Stimulated activated CD4-positive, alpha-beta T cell treated with anti-CD3 and anti-CD28 coated beads, TNF-alpha, amount 100 ng/mL, for 1 hour (primary cell): ENCODE results near the gene DSCAM.
"Not testable (repeated sequence)": the region's sequence is repeated elsewhere in the genome, so short reads cannot be mapped to it uniquely, and the experiment has no call there.

Experiments used
- DNase-seq, 3 donors: peaks; one replicate each; pipeline ENCODE4 v3.0.0-alpha.2; 2020; ENCODE audit warnings: low read depth in 3 of 3, low spot score in 1 of 3

Gene DSCAM

GRCh38 chr21:40194185-40194980, 652.6 kb downstream of the DSCAM start:
- no peak for DNase-seq

GRCh38 chr21:40191616-40192015, 655.3 kb downstream of the DSCAM start:
- no peak for DNase-seq

GRCh38 chr21:40191196-40191595, 655.8 kb downstream of the DSCAM start:
- no peak for DNase-seq

- DNase-seq = no peak
Observed at GRCh38 chr21:40187946-40188654, 658.9 kb downstream of the DSCAM start.

GRCh38 chr21:40187244-40187643, 659.7 kb downstream of the DSCAM start:
- no peak for DNase-seq

- DNase-seq = no peak
Observed at GRCh38 chr21:40186045-40186444, 660.9 kb downstream of the DSCAM start.

- no peak for DNase-seq
Observed at GRCh38 chr21:40185208-40185607, 661.8 kb downstream of the DSCAM start.

- not testable (repeated sequence) for DNase-seq
Observed at GRCh38 chr21:40182491-40182890, 664.5 kb downstream of the DSCAM start.

GRCh38 chr21:40179166-40179565, 667.8 kb downstream of the DSCAM start:
- DNase-seq = no peak

GRCh38 chr21:40178726-40179125, 668.2 kb downstream of the DSCAM start:
- no peak for DNase-seq

- no peak for DNase-seq
Observed at GRCh38 chr21:40177979-40178378, 669.0 kb downstream of the DSCAM start.

GRCh38 chr21:40176724-40177123, 670.2 kb downstream of the DSCAM start:
- no peak for DNase-seq

- DNase-seq = no peak
Observed at GRCh38 chr21:40173816-40174215, 673.1 kb downstream of the DSCAM start.

GRCh38 chr21:40169971-40170370, 677.0 kb downstream of the DSCAM start:
- no peak for DNase-seq

- DNase-seq = no peak
Observed at GRCh38 chr21:40166291-40166843, 680.6 kb downstream of the DSCAM start.

GRCh38 chr21:40165773-40166070, 681.2 kb downstream of the DSCAM start:
- no peak for DNase-seq

- no peak for DNase-seq
Observed at GRCh38 chr21:40164905-40165772, 681.8 kb downstream of the DSCAM start.

- DNase-seq = no peak
Observed at GRCh38 chr21:40162075-40162474, 684.9 kb downstream of the DSCAM start.

GRCh38 chr21:40160911-40161310, 686.0 kb downstream of the DSCAM start:
- no peak for DNase-seq

- no peak for DNase-seq
Observed at GRCh38 chr21:40158366-40158765, 688.6 kb downstream of the DSCAM start.

GRCh38 chr21:40155563-40155962, 691.4 kb downstream of the DSCAM start:
- DNase-seq = no peak

- DNase-seq = no peak
Observed at GRCh38 chr21:40153351-40153750, 693.6 kb downstream of the DSCAM start.
